Activated CD4-positive, alpha-beta T cell treated with anti-CD3 and anti-CD28 coated beads for 36 hours (primary cell): Measurements from ENCODE around the gene PDX1. TPM values are rescaled to one million over a fixed set of nuclear protein-coding genes. Genes with fewer than 3 reads are reported as not detected.
"Not testable (repeated sequence)": the region's sequence is repeated elsewhere in the genome, so short reads cannot be mapped to it uniquely, and the experiment has no call there.

Experiments
- ATAC-seq: fragments of 200-7000 bp; cut with Tn5 transposase; one replicate; pipeline ENCODE4 v1.10.0; 2021; ENCODE audit warnings: mild to moderate bottlenecking, moderate library complexity
- CTCF ChIA-PET: fragments of 350-600 bp; sonication (Branson Sonifier 250); formaldehyde crosslinking; loops from one replicate; lab custom pipeline; 2021; ENCODE audit warnings: antibody characterized with exemption; lab: Charles Lee
- POLR2A ChIA-PET: fragments of 350-600 bp; sonication (Branson Sonifier 250); formaldehyde crosslinking; loops from one replicate; lab custom pipeline; 2021; ENCODE audit warnings: antibody characterized with exemption, inconsistent platforms; lab: Charles Lee
- DNase-seq: peaks from one replicate; pipeline ENCODE4 v3.0.0-alpha.2; 2020
- H3K27ac Mint-ChIP-seq: one replicate; pipeline ENCODE4 v1.8.0; 2021; ENCODE audit warnings: mixed read lengths
- H3K27me3 Mint-ChIP-seq: one replicate; pipeline ENCODE4 v1.8.0; 2021; ENCODE audit warnings: mixed read lengths
- H3K36me3 Mint-ChIP-seq: one replicate; pipeline ENCODE4 v1.8.0; 2021; ENCODE audit warnings: low read depth, mixed read lengths
- H3K4me1 Mint-ChIP-seq: one replicate; pipeline ENCODE4 v1.8.0; 2021; ENCODE audit warnings: mixed read lengths
- H3K4me3 Mint-ChIP-seq: one replicate; pipeline ENCODE4 v1.8.0; 2021; ENCODE audit warnings: mild to moderate bottlenecking, moderate library complexity, mixed read lengths
- H3K9me3 Mint-ChIP-seq: one replicate; pipeline ENCODE4 v1.8.0; 2021; ENCODE audit warnings: low read depth, mixed read lengths
- intact Hi-C, 2 experiments: fragments of 100-400 bp; cut with DNase I in 1 of 2; cut with micrococcal nuclease in 1 of 2; formaldehyde crosslinking; loops; one replicate each; pipeline versions ENCODE4 v1.14.2 to v1.15.1; 2022 to 2024; cut with DNase I, micrococcal nuclease
- total RNA-seq, 2 experiments: library from RNA; stranded (reverse); gene quantifications; one replicate each; pipeline ENCODE4 v1.2.3, GENCODE V29; 2021

Gene PDX1
- total RNA-seq, 2 experiments from 2014 or later, result not detected

DNA sequence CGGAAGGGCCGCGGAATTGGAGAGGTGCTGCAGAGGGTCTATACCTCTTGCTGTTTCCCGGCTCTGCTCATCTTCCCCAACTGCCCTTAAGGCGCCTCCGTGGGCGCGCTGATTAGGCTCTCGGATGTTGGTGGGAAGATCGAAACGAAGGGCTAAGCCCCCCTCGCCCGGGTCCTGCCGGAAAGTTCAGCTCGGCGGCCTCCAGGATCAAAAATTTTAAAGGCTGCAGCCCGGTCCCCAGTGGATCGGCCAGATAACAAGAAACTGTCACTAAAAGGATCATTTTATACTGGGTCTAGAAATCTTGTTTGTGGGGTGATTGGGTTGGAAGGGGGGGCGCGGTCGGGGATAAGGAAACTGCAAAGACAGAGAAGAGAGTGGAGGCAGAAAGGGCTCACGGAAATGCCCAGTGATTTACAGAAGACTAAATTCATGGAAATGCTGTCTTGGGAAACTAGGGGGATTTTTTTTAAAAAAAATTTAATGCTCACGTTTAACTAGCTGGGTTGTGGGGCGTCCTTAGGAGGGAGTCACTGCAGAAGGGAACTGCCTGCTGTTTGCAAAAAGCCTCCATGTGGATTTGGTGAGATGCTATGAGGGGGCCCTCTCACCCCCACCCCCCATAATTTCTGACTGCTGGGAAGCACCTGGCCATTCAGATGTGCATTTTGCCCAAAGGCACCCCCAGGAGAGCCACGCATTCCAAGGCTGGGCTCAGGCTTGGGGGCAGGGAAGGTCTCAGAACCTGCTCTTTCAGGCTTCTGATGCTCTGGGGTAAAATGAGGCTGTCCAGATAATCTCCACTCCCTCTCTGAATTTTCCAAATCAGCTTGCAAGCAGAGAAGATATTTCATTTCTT lies 41.7 kb downstream of the PDX1 start:
- H3K27me3 Mint-ChIP-seq, result peaks cover 64% of the 10 kb centered on the region
- peaks cover 13% of the 10 kb centered on the region for H3K4me1 Mint-ChIP-seq
- intact Hi-C loops, result no loop called here
- ATAC-seq (no peak), DNase-seq (no peak)
- no peaks in the 10 kb centered on the region for H3K36me3 Mint-ChIP-seq
- H3K27ac Mint-ChIP-seq, result no peak overlapping the region
- CTCF ChIA-PET, result interaction anchor here (0.5 to 3.1 kb wide), 8 partner anchors 15 to 224 kb away, joined by 3 to 10 read pairs (median 3); no protein-coding TSS in a partner anchor
- H3K4me3 Mint-ChIP-seq, result no peak overlapping the region
- POLR2A ChIA-PET, result no interaction called here
- no peaks in the 10 kb centered on the region for H3K9me3 Mint-ChIP-seq

DNA sequence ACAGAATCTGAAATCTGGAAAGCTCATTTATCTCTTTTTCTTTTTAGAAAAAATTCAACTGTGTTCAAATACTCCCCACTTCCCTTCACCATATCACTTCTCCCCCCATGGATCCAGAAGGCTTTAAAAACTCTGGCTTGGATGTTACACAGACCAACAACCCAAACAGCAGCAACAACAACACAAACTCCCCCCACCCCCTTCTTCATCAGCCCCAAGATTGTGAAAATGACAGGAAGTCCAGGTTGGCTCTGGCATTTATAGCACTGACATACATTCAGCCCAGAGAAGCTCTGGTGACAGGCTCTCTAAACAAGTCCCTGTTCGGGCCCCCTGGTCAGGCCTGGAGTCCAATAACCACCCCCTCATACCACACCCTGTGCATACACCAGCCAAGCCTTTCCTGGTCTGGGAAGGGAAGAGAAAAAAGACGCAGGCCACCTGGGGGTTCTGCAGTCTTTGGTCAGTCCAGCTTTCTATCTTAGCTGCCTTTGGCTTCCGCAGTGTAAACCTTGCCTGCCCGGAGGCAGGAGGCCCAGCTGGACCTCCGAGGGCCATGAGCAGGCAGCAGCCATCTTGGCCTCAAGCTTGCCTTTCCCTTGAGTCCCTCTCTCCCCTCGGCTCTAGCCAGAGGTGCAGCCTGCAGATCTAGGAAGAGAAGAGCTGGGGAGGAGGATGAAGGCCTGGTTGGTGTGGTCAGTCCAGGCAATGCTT lies 42.5 kb downstream of the PDX1 start:
- Mint-ChIP-seq H3K27ac (no peak overlapping the region), H3K27me3 (peaks cover 65% of the 10 kb centered on the region), H3K9me3 (no peaks in the 10 kb centered on the region), H3K36me3 (no peaks in the 10 kb centered on the region), H3K4me3 (no peak overlapping the region), H3K4me1 (peaks cover 17% of the 10 kb centered on the region)
- ChIA-PET POLR2A (no interaction called here), CTCF (interaction anchor here (0.9 to 3.1 kb wide), 6 partner anchors 14 to 135 kb away, joined by 3 to 10 read pairs (median 3); no protein-coding TSS in a partner anchor)
- DNase-seq (no peak), ATAC-seq (no peak)
- intact Hi-C loops, result no loop called here

DNA sequence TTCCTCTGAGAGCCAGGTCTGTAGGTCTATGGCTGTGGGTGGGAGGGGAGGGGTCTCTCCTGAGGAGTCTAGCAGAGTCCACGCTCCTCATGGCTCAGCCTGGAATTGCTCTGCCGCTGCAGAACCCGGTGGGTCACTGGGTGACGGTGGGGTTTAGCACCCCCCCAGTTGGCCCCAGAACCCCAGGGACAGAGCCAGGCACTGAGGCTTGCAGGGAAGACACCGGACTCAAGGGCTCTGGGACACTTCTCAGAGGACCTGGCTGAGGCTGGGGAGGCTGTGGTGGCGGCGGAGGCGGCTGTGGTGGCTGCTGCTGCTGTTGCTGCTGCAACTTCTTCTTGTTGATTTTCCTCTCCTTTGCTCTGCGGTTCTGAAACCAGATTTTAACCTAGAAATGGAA lies 43.2 kb downstream of the PDX1 start:
- Mint-ChIP-seq H3K4me1 (peaks cover 24% of the 10 kb centered on the region), H3K36me3 (no peaks in the 10 kb centered on the region), H3K27ac (no peak overlapping the region), H3K27me3 (peaks cover 68% of the 10 kb centered on the region), H3K9me3 (no peaks in the 10 kb centered on the region), H3K4me3 (no peak overlapping the region)
- POLR2A ChIA-PET, result no interaction called here
- ATAC-seq (no peak), DNase-seq (no peak)
- intact Hi-C loops, result no loop called here
- CTCF ChIA-PET, result interaction anchor here (1.0 to 3.1 kb wide), 3 partner anchors 10 to 136 kb away, joined by 3 to 10 read pairs (median 4); no protein-coding TSS in a partner anchor

DNA sequence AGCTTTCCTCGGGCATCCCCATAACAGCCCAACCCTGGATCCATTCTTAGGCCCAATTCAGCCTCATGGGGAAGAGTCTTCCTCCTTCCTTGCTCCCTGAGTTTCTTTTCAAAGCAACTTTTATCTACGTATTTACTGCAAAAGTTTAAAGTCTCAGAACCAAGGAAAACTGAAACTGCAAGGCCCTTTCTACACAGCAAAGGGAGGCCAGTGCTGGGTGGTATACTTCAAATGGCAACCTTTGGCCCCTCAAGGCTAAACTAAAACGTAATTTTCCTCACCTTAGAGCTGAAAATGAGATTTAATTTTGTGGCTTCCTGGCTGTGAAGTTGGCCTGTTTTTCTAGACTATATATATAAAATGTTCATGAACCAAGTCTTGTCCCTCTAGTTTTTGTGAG lies 43.7 kb downstream of the PDX1 start:
- no peak overlapping the region for H3K4me3 Mint-ChIP-seq
- no peak overlapping the region for H3K27ac Mint-ChIP-seq
- no peak for ATAC-seq
- H3K4me1 Mint-ChIP-seq, result peaks cover 25% of the 10 kb centered on the region
- no peak for DNase-seq
- POLR2A ChIA-PET, result no interaction called here
- H3K27me3 Mint-ChIP-seq, result peaks cover 67% of the 10 kb centered on the region
- CTCF ChIA-PET, result interaction anchor here (1.1 kb wide), 1 partner anchor 11 kb away, joined by 4 read pairs; no protein-coding TSS in a partner anchor
- intact Hi-C loops, result no loop called here
- no peaks in the 10 kb centered on the region for H3K9me3 Mint-ChIP-seq
- no peaks in the 10 kb centered on the region for H3K36me3 Mint-ChIP-seq

- H3K4me3 Mint-ChIP-seq, intact Hi-C loops, POLR2A ChIA-PET, H3K9me3 Mint-ChIP-seq, H3K27ac Mint-ChIP-seq, DNase-seq, H3K36me3 Mint-ChIP-seq, ATAC-seq: not testable (repeated sequence)
- Mint-ChIP-seq H3K4me1 (peaks cover 27% of the 10 kb centered on the region), H3K27me3 (peaks cover 66% of the 10 kb centered on the region)
- CTCF ChIA-PET, result interaction anchor here (0.6 to 1.7 kb wide), 6 partner anchors 10 to 357 kb away, joined by 3 to 7 read pairs (median 4); no protein-coding TSS in a partner anchor
Measured at GRCh38 chr13:27964206-27964605, 44.4 kb downstream of the PDX1 start.

DNA sequence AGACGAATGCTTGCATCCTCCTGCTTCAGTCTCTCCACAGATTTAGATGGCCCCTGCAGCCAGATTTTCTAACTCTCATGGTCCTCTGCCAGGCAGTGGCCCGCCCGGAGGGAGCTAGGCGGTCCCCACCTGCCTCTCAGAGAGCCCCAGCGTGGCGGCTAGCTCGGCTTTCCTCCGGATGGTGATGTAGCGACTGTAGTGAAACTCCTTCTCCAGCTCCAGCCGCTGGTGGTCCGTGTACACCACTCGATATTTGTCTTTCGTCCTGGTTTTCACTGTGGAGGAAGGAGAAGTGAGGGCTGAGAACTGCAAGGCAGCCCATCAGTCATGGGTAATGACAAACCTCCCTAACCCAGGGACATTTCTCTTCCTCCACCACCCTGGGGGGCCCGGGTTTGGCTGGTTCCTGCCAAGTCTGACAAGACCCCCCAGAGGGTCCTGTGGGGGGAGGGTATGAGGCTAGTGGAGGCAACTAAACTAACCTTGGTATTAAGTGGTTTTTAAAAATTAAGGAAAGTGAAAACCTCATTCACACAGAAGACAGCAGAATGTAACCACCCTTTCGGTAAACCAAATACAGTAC lies 45.0 kb downstream of the PDX1 start:
- peaks cover 30% of the 10 kb centered on the region for H3K4me1 Mint-ChIP-seq
- ChIA-PET POLR2A (no interaction called here), CTCF (interaction anchor here (0.6 to 1.7 kb wide), 8 partner anchors 10 to 764 kb away, joined by 3 to 7 read pairs (median 3); no protein-coding TSS in a partner anchor)
- ATAC-seq (no peak), DNase-seq (no peak)
- H3K27me3 Mint-ChIP-seq, result peaks cover 68% of the 10 kb centered on the region
- H3K36me3 Mint-ChIP-seq, result no peaks in the 10 kb centered on the region
- no peak overlapping the region for H3K27ac Mint-ChIP-seq
- H3K4me3 Mint-ChIP-seq, result no peak overlapping the region
- intact Hi-C loops, result no loop called here
- no peaks in the 10 kb centered on the region for H3K9me3 Mint-ChIP-seq

DNA sequence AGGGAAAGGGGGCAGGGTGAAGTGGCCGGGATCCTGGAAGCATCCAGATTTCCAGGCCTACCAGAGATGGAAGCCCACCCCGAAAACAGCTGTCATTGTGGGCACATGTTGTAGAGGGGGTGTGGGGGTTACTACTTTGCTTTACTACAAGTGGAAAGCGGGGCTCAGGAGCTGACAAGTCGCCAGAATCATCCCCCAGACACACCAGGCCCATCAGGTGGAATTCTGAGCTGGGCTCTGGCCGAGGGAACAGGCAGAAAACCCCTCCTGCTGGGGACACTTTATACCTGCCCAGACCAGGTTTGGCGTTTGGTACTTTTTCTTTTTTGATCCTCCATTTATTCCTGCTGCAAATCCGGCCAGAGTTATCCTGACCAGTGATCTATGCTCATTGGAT lies 45.5 kb downstream of the PDX1 start:
- ATAC-seq, result no peak
- no peak for DNase-seq
- Mint-ChIP-seq H3K36me3 (no peaks in the 10 kb centered on the region), H3K9me3 (no peaks in the 10 kb centered on the region), H3K27me3 (peaks cover 68% of the 10 kb centered on the region), H3K4me3 (no peak overlapping the region), H3K27ac (no peak overlapping the region), H3K4me1 (peaks cover 26% of the 10 kb centered on the region)
- ChIA-PET CTCF (interaction anchor here (0.6 to 1.7 kb wide), 6 partner anchors 11 to 765 kb away, joined by 3 to 7 read pairs (median 3); no protein-coding TSS in a partner anchor), POLR2A (no interaction called here)
- intact Hi-C loops, result no loop called here

DNA sequence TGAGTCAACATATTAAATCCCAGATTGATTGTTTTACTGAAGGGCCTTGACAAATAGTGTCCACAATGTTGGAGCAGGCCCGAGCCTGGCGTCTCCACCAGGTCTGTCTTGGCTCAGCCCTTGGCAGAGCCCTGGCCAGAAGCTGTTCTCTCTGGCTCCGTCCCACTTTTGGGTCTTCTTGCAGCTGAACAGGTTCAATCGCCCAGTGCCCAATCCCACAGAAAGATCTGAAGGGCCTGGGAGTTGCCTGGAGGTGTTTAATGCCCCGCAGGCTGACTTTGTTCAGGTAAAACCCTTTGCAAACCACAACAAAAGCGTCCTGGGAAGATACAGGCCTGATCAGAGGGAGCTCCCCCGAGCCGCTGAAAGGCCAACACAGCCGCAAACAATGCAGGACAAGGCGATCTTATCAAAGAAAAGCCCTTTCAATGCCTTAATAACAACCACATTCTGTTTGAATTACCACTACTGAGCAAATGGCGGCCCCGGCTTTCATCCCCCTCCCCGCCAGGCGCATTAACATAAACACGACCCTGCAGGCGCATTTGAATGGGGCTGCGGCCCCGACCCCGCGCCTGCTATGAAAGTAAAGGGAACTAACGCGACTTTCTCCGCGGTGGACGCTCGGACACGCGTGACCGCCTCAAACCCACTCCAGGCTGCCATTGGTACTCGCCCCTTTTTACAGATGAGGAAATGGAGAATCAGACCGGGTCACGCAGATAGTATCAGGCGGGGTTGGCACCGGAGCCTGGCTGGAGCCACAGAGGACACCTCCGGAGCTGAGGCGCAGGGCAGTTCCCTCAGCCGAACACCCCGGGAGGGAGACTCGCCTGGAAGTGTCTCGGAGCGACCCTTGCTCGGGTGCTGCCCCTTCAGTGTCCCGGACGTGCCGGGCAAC lies 46.2 kb downstream of the PDX1 start:
- ChIA-PET POLR2A (interaction anchor here (0.6 kb wide), 1 partner anchor 968 kb away, joined by 4 read pairs; no protein-coding TSS in a partner anchor), CTCF (interaction anchor here (0.7 to 1.7 kb wide), 3 partner anchors 18 to 96 kb away, joined by 3 to 7 read pairs (median 3); no protein-coding TSS in a partner anchor)
- no peak for DNase-seq
- Mint-ChIP-seq H3K27me3 (peaks cover 73% of the 10 kb centered on the region), H3K27ac (no peak overlapping the region), H3K36me3 (no peaks in the 10 kb centered on the region), H3K9me3 (no peaks in the 10 kb centered on the region), H3K4me1 (peaks cover 26% of the 10 kb centered on the region), H3K4me3 (no peak overlapping the region)
- intact Hi-C loops, result loop anchor here in 1 of 2 experiments (2.0 kb wide), 1 partner anchor 173 kb away; the partner anchor contains the start of gene GSX1
- no peak for ATAC-seq

- intact Hi-C loops, result loop anchor here in 1 of 2 experiments (2.0 kb wide), 1 partner anchor 174 kb away; the partner anchor contains the start of gene GSX1
- DNase-seq (no peak), ATAC-seq (no peak)
- POLR2A ChIA-PET, result no interaction called here
- Mint-ChIP-seq H3K4me3 (no peak overlapping the region), H3K27me3 (peaks cover 77% of the 10 kb centered on the region), H3K4me1 (peaks cover 24% of the 10 kb centered on the region), H3K27ac (no peak overlapping the region), H3K9me3 (no peaks in the 10 kb centered on the region), H3K36me3 (no peaks in the 10 kb centered on the region)
- CTCF ChIA-PET, result interaction anchor here (1.1 kb wide), 1 partner anchor 13 kb away, joined by 5 read pairs; no protein-coding TSS in a partner anchor
Measured at GRCh38 chr13:27966641-27967202, 46.9 kb downstream of the PDX1 start.

- Mint-ChIP-seq H3K4me3 (no peak overlapping the region), H3K36me3 (no peaks in the 10 kb centered on the region), H3K9me3 (no peaks in the 10 kb centered on the region), H3K27ac (no peak overlapping the region), H3K4me1 (peaks cover 24% of the 10 kb centered on the region), H3K27me3 (peaks cover 75% of the 10 kb centered on the region)
- POLR2A ChIA-PET, result no interaction called here
- CTCF ChIA-PET, result interaction anchor here (0.6 to 1.1 kb wide), 2 partner anchors 13 to 45 kb away, joined by 4 to 5 read pairs; no protein-coding TSS in a partner anchor
- intact Hi-C loops, result loop anchor here in 1 of 2 experiments (2.0 kb wide), 1 partner anchor 174 kb away; the partner anchor contains the start of gene GSX1
- no peak for DNase-seq
- ATAC-seq, result no peak
Measured at GRCh38 chr13:27967203-27967735, 47.5 kb downstream of the PDX1 start.
